ENCODE data around the gene SIGLEC11. TPM values are rescaled to one million over a fixed set of nuclear protein-coding genes. Genes with fewer than 3 reads are reported as not detected.

Gene SIGLEC11
- polyA plus RNA-seq, 6 donors from 2014 or later, result not detected

DNA sequence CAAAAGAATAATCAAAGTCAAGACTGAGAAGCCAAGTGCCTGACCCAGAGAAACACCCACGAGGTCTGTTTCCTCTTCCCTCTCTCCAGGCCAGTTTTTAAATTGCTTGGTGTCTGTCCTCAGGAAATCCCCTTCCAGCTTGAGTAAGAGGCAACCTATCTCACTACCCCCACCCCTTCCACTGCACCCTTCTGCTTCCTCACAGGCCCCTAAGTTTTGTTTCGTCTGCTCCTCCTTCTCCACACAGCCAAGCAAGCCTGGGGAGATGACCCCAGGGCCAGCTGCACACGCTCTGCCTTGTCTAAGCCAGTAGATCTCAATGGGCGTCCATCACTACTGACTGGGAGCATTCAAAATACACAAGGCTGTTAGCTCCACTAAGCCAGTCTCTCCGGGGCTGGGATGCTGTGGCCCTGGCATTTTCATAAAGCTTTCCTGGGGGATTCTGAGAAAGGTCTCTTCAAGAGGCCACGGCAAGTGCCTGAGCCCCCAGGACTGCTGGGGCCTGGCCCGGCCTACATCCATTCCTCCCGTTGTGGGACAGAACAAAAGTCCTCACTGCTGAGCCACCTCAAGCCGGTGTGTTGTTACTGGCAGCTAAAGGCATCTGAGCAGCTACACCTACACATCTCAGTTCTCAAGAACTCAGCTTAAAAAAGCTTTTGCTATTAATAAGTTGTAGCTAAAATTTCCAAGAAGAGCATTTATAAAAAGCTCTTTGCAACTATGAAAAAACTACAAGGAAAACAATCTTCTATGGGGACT lies 49.4 kb downstream of the SIGLEC11 start:
- peaks cover 33 to 72% (median 47%) of the 10 kb centered on the region in 3 donors for H3K4me1 Mint-ChIP-seq
- H3K36me3 Mint-ChIP-seq, result peaks cover 10 to 14% of the 10 kb centered on the region in 2 donors
- peak; percentile 89 for ATAC-seq (ENCODE audit: low read depth in 2 of 2)
- DNase-seq, result peak; percentile 42
- H3K27me3 Mint-ChIP-seq, result no peaks in the 10 kb centered on the region
- peak overlapping the region; percentile 75 to 96 (median 92) for H3K27ac Mint-ChIP-seq
- H3K9me3 Mint-ChIP-seq, result peaks cover 0 to under 1% (median 0%) of the 10 kb centered on the region in 7 donors
- H3K4me3 Mint-ChIP-seq, result peak overlapping the region; percentile 1 to 75 (median 56)

DNA sequence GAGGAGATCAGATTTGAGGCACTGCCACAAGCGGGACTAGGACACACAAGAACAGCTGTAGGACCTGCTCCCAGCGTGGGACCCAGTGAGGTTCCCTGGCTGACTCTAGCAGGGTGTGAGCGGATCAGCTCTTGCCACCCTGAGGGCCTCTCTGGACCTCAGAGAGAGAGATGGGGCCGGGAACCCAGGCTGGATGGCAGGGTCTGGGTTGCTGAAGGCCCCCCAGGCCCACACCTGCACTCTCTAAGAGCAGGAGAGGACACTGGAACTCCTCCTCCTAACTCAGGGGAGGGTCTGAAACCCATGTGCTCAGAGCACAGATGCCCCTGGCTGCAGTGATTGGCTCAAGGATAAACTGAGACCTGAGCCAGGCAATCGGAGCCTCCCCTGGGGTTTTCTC lies 50.8 kb downstream of the SIGLEC11 start:
- H3K27me3 Mint-ChIP-seq, result no peaks in the 10 kb centered on the region
- no peak overlapping the region for H3K4me3 Mint-ChIP-seq
- H3K36me3 Mint-ChIP-seq, result peaks cover 11 to 14% of the 10 kb centered on the region in 2 donors
- H3K27ac Mint-ChIP-seq, result peak overlapping the region in 1 of 6 donors; percentile 89
- peaks cover 39 to 77% (median 59%) of the 10 kb centered on the region in 3 donors for H3K4me1 Mint-ChIP-seq
- H3K9me3 Mint-ChIP-seq, result peaks cover 0 to 3% (median 0%) of the 10 kb centered on the region in 7 donors
- DNase-seq (no peak), ATAC-seq (ENCODE audit: low read depth in 2 of 2) (no peak)

DNA sequence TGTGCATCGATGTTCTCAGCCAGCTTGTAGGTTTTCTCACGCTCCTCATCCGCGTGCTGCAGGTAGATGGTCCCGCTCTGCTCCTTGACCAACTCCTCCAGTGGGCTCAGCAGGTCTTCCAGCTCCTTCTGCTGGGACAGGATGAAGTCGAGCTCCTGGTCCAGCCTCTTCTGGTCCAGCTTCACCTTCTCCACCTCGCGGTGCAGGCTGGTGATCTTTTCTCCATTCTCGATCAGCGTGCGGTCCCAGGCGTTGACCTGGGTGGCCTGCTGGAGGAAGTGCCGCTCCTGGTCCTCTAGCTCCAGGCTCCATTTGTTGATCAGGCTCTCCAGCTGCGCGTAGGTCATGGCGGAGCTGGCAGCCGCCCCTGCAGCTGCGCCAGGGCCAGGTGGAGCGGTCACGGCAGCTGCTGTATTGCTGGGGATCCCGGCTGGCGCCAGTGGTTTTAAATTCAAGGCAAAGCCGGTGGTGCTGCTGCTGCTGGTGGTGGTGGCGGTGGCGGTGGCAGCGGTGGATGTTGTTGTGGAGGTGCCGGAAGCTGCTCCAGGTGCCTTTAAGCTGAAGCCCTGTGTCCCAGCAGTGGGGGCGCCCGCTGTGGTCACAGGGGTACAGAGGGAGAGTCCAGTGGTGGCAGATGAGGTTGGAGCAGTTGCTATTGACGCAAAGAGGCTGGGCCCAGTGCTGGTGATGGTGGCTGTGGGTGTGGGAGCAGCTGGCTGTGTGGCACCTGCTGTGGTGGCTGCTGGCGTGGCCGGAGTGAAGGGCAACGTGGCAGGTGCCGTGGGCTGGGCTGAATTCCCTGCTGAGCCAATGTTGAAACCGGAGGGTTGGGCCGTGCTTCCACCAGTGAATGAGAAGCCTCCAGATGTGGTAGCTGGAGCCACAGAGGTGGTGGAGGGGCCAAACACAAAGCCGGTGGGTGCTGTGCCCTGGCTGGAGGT lies 52.2 kb downstream of the SIGLEC11 start:
- ATAC-seq (ENCODE audit: low read depth in 2 of 2), result no peak
- DNase-seq, result no peak
- Mint-ChIP-seq H3K27me3 (no peaks in the 10 kb centered on the region), H3K4me1 (peaks cover 38 to 84% (median 63%) of the 10 kb centered on the region in 3 donors), H3K9me3 (peaks cover 0 to 3% (median 0%) of the 10 kb centered on the region in 7 donors), H3K4me3 (peak overlapping the region in 1 of 8 donors; percentile 12), H3K36me3 (peaks cover 7 to 14% of the 10 kb centered on the region in 2 donors), H3K27ac (peak overlapping the region in 2 of 6 donors; percentile 26 to 60)

DNA sequence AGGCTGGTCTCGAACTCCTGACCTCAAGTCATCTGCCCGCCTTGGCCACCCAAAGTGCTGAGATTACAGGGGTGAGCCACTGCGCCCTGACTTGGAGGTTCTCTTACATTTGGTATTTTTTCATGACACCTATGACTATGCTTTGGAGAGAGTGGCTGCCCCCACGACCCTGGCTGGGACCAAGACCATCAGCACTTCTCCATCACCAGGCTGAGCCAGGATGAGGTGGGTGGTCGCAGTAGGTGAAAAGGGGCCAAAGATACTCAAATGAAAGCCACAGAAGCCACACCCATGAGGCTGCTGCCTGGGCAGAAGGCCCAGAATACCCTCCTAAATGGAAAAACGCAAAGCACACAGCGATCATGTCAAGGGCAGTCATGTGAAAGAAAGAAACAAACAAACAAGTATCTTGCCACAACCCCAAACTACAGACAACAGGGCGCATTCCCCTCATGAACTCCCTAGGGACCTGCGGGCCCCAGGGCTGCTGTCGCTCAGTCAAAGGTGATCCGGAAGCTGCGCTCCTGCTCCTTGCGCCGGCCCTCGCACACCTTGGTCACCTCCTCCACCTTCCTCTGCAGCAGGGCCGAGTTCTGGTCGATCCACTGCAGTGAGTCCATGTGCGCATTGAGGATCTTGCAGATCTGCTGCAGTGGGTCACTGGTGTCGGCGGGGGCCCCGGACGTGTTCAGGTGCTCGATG lies 53.1 kb downstream of the SIGLEC11 start:
- Mint-ChIP-seq H3K9me3 (peaks cover 0 to 3% (median 0%) of the 10 kb centered on the region in 7 donors), H3K4me3 (peak overlapping the region in 4 of 8 donors; percentile 5 to 61 (median 30)), H3K27me3 (no peaks in the 10 kb centered on the region), H3K27ac (peak overlapping the region in 3 of 6 donors; percentile 51 to 83 (median 80)), H3K4me1 (peaks cover 35 to 75% (median 55%) of the 10 kb centered on the region in 3 donors), H3K36me3 (peaks cover 7 to 8% of the 10 kb centered on the region in 2 donors)
- peak in 1 of 2 donors; percentile 13 for ATAC-seq (ENCODE audit: low read depth in 2 of 2)
- DNase-seq, result no peak

DNA sequence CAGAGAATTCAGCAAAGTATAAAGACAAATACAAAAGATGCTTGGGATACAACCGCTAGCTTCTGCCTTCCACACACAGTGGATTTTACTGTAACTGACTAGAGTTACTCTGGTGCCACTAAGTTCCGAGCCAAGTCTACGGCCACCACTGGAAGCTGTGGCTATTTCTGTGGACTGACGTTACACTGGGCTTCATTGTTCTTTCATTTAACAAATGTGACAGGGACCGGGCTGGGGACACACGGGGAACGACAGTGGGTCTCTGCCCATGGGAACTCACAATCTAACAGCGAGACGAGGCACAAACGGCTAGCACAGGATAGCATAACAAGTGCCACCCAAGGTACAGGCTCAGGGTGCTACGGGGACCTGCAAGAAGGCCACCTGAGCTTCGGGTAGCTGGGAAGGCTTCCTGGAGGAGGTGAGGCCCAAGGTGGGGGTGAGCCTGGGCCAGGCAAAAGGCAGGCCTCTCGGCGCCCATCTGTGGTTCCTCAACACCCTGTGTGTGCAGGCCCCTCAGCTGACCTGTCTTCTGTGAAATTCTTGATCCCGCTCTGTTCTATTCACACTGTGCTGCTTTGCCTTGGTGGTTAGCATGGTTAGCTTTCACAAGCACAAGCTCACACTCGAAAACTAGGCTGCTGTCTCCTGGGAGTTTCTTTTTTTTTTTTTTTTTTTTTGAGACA lies 54.0 kb downstream of the SIGLEC11 start:
- H3K9me3 Mint-ChIP-seq, result peaks cover 0 to 3% (median 0%) of the 10 kb centered on the region in 7 donors
- peak overlapping the region in 3 of 6 donors; percentile 16 to 96 (median 83) for H3K27ac Mint-ChIP-seq
- ATAC-seq (ENCODE audit: low read depth in 2 of 2) (no peak), DNase-seq (no peak)
- H3K27me3 Mint-ChIP-seq, result no peaks in the 10 kb centered on the region
- peaks cover 35 to 69% (median 49%) of the 10 kb centered on the region in 3 donors for H3K4me1 Mint-ChIP-seq
- peaks cover 6 to 7% of the 10 kb centered on the region in 2 donors for H3K36me3 Mint-ChIP-seq
- peak overlapping the region in 7 of 8 donors; percentile 15 to 82 (median 58) for H3K4me3 Mint-ChIP-seq

DNA sequence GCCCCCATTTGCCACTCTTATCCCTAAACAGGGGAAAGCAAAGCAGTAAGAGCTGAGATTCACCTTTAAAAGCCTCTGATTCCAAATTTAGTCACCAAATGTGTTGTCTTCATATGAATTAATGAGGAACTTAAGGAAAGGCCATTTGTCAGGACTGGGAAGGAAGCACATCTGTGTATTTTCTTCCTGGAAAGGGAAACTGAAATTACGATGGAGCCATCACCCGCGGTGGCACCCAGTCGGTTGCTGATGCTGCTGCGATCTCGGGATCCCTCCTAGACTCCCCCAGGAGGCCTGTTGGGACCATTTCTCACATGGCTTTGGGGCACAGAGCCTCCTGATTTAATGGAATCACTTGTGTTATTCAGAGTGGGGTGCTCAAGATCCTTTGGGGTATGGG lies 56.8 kb downstream of the SIGLEC11 start:
- Mint-ChIP-seq H3K4me1 (peaks cover 22 to 60% (median 33%) of the 10 kb centered on the region in 3 donors), H3K27me3 (no peaks in the 10 kb centered on the region), H3K27ac (no peak overlapping the region), H3K9me3 (peaks cover 0 to 3% (median 0%) of the 10 kb centered on the region in 7 donors), H3K4me3 (peak overlapping the region in 2 of 8 donors; percentile 29 to 54), H3K36me3 (peaks cover 6 to 7% of the 10 kb centered on the region in 2 donors)
- no peak for DNase-seq
- no peak for ATAC-seq (ENCODE audit: low read depth in 2 of 2)

Other genes starting within 250 kb of the SIGLEC11 start
- under 1 TPM in 1 of 6 donors, not detected in 5; 0.18 TPM for gene TSKS, start 197.9 kb downstream of the SIGLEC11 start, polyA plus RNA-seq (ENCODE audit: low read depth in 6 of 6)
- 1 to 10 TPM; 3.9 to 8.0 (median 5.0) TPM for gene AP2A1, start 194.2 kb downstream of the SIGLEC11 start, polyA plus RNA-seq (ENCODE audit: low read depth in 6 of 6)
- gene FUZ, start 147.9 kb downstream of the SIGLEC11 start, polyA plus RNA-seq (ENCODE audit: low read depth in 6 of 6), result 1 to 10 TPM; 4.7 to 8.4 (median 5.7) TPM
- gene MED25, start 142.9 kb downstream of the SIGLEC11 start, polyA plus RNA-seq (ENCODE audit: low read depth in 6 of 6), result 10 to 100 TPM; 21.2 to 49.7 (median 28.9) TPM
- gene PTOV1, start 110.0 kb downstream of the SIGLEC11 start, polyA plus RNA-seq (ENCODE audit: low read depth in 6 of 6), result 10 to 100 TPM; 46.1 to 98.3 (median 60.3) TPM
- gene PNKP, start 93.6 kb downstream of the SIGLEC11 start, polyA plus RNA-seq (ENCODE audit: low read depth in 6 of 6), result 10 to 100 TPM; 39.4 to 64.9 (median 49.8) TPM
- 1 to 10 TPM; 1.5 to 6.0 (median 3.2) TPM for gene AKT1S1, start 83.8 kb downstream of the SIGLEC11 start, polyA plus RNA-seq (ENCODE audit: low read depth in 6 of 6)
- gene TBC1D17, start 83.5 kb downstream of the SIGLEC11 start, polyA plus RNA-seq (ENCODE audit: low read depth in 6 of 6), result 10 to 100 TPM; 10.5 to 20.6 (median 12.3) TPM
- 1 to 10 TPM in 1 of 6 donors, under 1 TPM in 1, not detected in 4; 0.66 to 1.2 TPM for gene IL4I1, start 64.3 kb downstream of the SIGLEC11 start, polyA plus RNA-seq (ENCODE audit: low read depth in 6 of 6)
- under 1 TPM in 5 of 6 donors, not detected in 1; 0.49 to 0.99 (median 0.71) TPM for gene ATF5, start 32.0 kb downstream of the SIGLEC11 start, polyA plus RNA-seq (ENCODE audit: low read depth in 6 of 6)
- 10 to 100 TPM; 30.3 to 59.2 (median 51.3) TPM for gene NUP62, start 31.7 kb downstream of the SIGLEC11 start, polyA plus RNA-seq (ENCODE audit: low read depth in 6 of 6)
- gene VRK3, start 64.2 kb upstream of the SIGLEC11 start, polyA plus RNA-seq (ENCODE audit: low read depth in 6 of 6), result 100 to 1,000 TPM in 1 of 6 donors, 10 to 100 TPM in 5; 78.8 to 121 (median 89.0) TPM
- 1 to 10 TPM; 3.1 to 8.6 (median 5.4) TPM for gene ZNF473, start 64.8 kb upstream of the SIGLEC11 start, polyA plus RNA-seq (ENCODE audit: low read depth in 6 of 6)
- gene IZUMO2, start 202.1 kb upstream of the SIGLEC11 start, polyA plus RNA-seq (ENCODE audit: low read depth in 6 of 6), result not detected
- gene MYH14, start 242.4 kb upstream of the SIGLEC11 start, polyA plus RNA-seq (ENCODE audit: low read depth in 6 of 6), result not detected

Measured in naive B cell (primary cell).